Activated naive CD4-positive, alpha-beta T cell treated with anti-CD3 and anti-CD28 coated beads, Interleukin-2, amount 50 U/mL, for 24 hours (primary cell): ENCODE results near the gene JOSD1.
A peak's percentile ranks its signal among the peaks of the same experiment; 100 is the strongest.

Experiments used
- H3K27ac Mint-ChIP-seq: one replicate; pipeline ENCODE4 v1.8.0; 2021; ENCODE audit warnings: mild to moderate bottlenecking, mixed read lengths
- H3K27me3 Mint-ChIP-seq: one replicate; pipeline ENCODE4 v1.8.0; 2021; ENCODE audit warnings: mixed read lengths
- H3K36me3 Mint-ChIP-seq: one replicate; pipeline ENCODE4 v1.8.0; 2021; ENCODE audit warnings: mixed read lengths
- H3K4me1 Mint-ChIP-seq: one replicate; pipeline ENCODE4 v1.8.0; 2021; ENCODE audit warnings: mixed read lengths
- H3K4me3 Mint-ChIP-seq: one replicate; pipeline ENCODE4 v1.8.0; 2021; ENCODE audit warnings: mild to moderate bottlenecking, mixed read lengths
- H3K9me3 Mint-ChIP-seq: one replicate; pipeline ENCODE4 v1.8.0; 2021; ENCODE audit warnings: mixed read lengths

Gene JOSD1

DNA sequence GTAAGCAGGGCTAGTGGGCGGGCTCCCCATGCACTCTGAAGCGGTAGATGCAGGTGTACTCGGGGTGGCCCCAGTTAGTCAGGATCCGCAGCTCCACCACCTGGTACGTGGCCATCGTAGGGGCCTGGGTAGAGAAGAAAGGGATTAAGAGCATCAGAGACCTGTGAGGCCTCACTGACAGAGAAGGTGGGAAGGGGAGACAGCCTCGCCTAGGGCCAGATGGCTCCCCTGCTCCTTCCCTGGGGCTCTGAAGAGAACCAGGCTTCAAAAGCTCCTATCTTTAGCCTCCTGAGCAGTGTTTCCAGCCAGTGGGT lies 35.5 kb upstream of the JOSD1 start:
- Mint-ChIP-seq H3K4me3 (no peak overlapping the region), H3K27me3 (no peaks in the 10 kb centered on the region), H3K4me1 (peaks cover 46% of the 10 kb centered on the region), H3K27ac (peak overlapping the region; percentile 72), H3K36me3 (peaks cover 3% of the 10 kb centered on the region), H3K9me3 (no peaks in the 10 kb centered on the region)

DNA sequence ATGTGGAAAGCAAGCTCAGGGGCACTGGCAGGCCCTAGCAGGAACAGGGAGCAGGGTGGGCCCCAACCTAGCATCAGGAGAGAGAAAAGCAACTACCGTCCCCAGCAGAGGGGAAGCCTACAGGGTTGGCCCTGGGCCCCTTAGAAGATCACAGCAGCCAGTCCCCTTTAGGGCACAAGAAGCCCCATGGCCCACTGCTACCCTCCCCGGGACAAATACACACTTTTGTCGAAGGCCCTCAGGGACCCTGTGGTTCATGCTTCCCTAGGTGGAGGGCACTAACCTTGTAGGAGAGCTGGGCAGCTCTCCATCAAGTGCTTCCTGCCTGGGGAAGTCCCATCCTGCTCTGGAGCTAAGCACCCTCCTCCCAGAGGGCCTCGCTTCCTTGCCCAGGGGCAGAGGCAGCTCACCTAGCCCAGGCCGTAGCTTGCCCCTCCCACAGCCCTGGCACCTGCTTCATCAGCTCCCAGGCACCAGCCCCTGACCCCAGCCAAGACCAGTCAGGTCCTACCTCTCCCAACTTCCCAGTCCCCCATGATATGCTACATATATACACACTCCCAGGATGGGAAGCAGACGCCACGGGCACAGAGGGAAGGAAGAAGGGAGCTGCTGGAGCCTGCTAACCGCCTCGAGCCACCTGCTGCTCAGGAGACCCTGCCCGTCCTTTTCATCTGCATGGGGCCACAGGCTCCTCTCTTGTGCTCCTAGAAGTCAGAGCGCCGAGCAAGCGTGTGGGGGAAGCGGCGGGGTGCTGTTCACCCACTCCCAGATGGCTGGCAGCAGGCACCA lies 34.9 kb upstream of the JOSD1 start:
- Mint-ChIP-seq H3K9me3 (no peaks in the 10 kb centered on the region), H3K27me3 (no peaks in the 10 kb centered on the region), H3K4me1 (peaks cover 41% of the 10 kb centered on the region), H3K27ac (peak overlapping the region; percentile 55), H3K36me3 (peaks cover 3% of the 10 kb centered on the region), H3K4me3 (no peak overlapping the region)

DNA sequence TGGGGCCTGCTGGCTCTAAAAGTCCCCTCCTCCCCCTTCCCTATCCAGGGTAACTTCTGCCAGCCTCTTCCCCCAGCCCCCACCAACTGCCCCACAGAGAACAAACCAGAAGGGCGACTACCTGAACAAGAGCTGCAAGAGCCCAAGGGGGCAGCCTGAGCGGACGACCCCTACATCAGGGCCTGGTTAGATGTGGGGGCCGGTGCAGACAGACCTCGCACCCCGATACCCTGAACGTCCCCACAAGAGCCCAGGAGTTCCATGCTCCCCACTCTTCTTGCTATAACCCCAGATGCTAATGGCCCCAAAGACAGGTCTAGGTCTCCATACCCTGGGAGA lies 34.4 kb upstream of the JOSD1 start:
- peaks cover 3% of the 10 kb centered on the region for H3K36me3 Mint-ChIP-seq
- H3K4me3 Mint-ChIP-seq, result no peak overlapping the region
- peaks cover 41% of the 10 kb centered on the region for H3K4me1 Mint-ChIP-seq
- H3K9me3 Mint-ChIP-seq, result no peaks in the 10 kb centered on the region
- H3K27ac Mint-ChIP-seq, result peak overlapping the region; percentile 43
- H3K27me3 Mint-ChIP-seq, result no peaks in the 10 kb centered on the region

DNA sequence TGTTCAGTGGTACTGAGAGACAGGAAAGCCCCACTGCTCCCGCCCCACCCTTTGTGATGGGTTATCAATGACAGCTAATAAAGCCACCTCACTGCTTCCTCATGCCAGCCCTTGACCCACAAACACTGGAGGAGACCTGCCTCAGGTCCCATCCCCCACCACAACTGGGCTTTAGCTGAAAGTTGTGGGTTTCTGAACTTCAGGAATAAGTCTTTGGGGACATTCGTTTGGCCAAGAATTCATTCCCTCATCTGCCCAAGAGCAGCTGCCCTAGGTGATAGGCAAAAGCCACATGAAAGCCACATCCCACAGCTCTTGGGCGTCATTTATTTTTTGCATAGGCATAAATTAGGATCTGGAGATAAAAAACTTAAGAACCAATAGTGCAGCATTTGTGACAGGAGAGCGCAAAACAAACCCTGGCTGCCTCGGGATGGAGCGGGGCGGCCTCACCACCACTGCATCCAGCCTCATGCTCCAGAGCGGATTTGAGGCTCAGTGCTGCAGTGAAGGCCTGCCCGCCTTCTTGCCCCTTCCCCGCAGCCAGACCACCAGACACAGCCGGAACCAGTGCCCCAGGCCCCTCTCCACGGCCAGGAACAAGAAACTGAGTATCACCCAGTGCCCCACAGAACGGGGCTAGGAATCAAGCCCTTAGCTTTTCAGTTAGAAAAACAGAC lies 33.8 kb upstream of the JOSD1 start:
- Mint-ChIP-seq H3K4me3 (no peak overlapping the region), H3K36me3 (peaks cover 3% of the 10 kb centered on the region), H3K4me1 (peaks cover 35% of the 10 kb centered on the region)

DNA sequence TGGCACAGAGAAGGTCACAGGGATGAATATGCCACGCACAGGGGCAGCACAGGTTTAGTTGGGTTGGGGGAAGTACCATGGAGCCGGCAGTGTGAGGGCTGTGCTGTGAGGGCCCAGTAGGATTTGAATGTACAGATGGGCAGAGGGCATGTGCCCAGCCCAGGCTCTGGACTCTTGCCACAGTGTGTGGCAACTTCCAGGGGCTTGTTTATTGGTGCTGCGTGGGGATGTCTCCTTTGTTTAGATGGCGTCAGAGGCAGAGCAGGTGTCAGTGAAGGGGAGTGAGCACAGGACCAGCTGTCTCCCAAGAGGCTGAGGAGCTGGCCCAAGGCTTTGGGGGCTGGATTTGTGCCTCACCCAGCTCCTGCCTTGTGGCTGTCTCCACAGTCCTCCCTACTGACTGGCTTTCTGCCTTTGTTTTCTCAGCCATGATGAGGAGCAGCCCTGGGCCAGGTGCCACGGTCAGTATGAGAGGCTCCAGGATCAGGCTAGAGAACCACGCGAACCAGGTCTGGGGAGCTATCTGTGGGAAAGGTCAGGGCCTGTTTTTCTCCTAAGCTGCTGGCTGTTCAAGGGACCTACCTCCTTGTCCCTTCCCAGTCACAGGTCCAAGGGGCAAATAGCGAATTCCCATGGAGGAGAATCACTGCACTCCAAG lies 33.1 kb upstream of the JOSD1 start:
- Mint-ChIP-seq H3K36me3 (peaks cover 3% of the 10 kb centered on the region), H3K4me1 (peaks cover 35% of the 10 kb centered on the region)

More for the DNA sequence above, 33.8 kb upstream of the JOSD1 start:
- Mint-ChIP-seq H3K27me3 (no peaks in the 10 kb centered on the region), H3K9me3 (no peaks in the 10 kb centered on the region), H3K27ac (peak overlapping the region; percentile 65)

DNA sequence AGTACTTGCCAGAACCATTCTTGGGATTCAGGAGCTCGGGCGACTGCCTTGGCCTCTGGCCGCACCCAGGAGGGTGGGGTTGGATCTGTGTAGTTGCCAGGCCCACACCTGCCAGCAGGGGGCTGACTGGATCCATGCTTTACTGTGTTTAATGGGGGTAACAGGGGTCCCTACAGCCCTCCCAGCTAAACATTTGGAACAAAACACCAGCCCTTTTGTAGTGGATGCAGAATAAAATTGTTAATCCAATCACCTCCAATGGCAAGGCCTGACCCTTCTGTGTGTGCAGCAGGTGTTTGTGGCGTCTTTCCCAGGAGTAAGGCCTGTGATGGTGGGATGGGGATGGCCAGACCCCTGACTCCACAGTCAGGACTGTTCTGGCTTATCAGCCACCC lies 32.6 kb upstream of the JOSD1 start:
- Mint-ChIP-seq H3K4me1 (peaks cover 33% of the 10 kb centered on the region), H3K4me3 (no peak overlapping the region), H3K36me3 (peaks cover 3% of the 10 kb centered on the region), H3K27me3 (no peaks in the 10 kb centered on the region), H3K27ac (peak overlapping the region; percentile 68), H3K9me3 (no peaks in the 10 kb centered on the region)

More for the DNA sequence above, 33.1 kb upstream of the JOSD1 start:
- no peak overlapping the region for H3K4me3 Mint-ChIP-seq
- H3K27ac Mint-ChIP-seq, result peak overlapping the region; percentile 68
- no peaks in the 10 kb centered on the region for H3K27me3 Mint-ChIP-seq
- no peaks in the 10 kb centered on the region for H3K9me3 Mint-ChIP-seq

DNA sequence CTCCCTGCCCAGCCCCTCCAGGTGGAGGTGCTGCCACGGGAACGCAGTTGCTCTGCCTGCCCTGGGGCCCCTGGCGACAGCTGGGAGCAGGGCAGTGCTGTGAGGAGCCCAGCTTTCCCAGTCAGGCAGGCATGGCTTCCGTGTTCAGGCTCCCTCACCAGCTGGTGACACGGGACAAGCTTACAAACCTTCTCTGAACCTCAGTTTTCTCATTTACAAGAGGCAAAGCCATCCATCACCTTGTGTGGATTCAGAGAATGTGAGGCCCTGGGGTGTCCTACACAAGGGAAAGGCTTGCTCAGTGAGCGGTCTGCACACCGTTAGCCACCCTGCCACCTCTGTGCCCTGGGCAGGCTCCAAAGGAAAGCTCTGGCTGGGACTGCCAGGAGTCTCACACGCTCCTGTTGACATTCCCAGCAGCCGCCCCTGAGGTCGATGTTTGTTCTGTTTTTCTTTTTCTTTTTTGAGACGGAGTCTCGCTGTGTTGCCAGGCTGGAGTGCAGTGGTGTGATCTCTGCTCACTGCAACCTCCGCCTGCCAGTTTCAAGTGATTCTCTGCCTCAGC lies 31.6 kb upstream of the JOSD1 start:
- no peak overlapping the region for H3K4me3 Mint-ChIP-seq
- H3K36me3 Mint-ChIP-seq, result peaks cover 2% of the 10 kb centered on the region
- H3K9me3 Mint-ChIP-seq, result no peaks in the 10 kb centered on the region
- H3K27me3 Mint-ChIP-seq, result no peaks in the 10 kb centered on the region
- H3K27ac Mint-ChIP-seq, result no peak overlapping the region
- H3K4me1 Mint-ChIP-seq, result peaks cover 23% of the 10 kb centered on the region

DNA sequence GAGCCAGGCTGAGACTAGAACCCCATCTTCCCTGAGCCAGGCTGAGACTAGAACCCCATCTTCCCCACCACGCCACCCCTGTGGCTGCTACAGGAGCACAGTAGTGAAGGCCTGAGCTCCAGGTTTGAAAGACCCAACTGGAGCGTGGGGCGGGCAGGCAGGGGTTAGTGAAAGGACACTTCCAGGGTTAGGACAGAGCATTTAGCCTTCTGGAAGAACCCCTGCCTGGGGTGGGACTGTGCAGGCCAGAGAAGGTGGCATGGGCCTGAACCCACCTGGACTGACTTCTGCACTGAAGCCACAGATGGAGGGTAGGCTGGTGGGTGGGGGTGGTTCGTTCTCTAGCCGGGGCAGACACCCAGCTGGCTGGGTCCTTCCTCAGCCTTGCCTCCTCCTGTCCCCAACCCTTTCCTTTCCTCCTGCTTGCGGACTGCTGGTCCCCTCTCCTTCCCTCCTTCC lies 31.0 kb upstream of the JOSD1 start:
- Mint-ChIP-seq H3K36me3 (peaks cover 1% of the 10 kb centered on the region), H3K27ac (no peak overlapping the region)

DNA sequence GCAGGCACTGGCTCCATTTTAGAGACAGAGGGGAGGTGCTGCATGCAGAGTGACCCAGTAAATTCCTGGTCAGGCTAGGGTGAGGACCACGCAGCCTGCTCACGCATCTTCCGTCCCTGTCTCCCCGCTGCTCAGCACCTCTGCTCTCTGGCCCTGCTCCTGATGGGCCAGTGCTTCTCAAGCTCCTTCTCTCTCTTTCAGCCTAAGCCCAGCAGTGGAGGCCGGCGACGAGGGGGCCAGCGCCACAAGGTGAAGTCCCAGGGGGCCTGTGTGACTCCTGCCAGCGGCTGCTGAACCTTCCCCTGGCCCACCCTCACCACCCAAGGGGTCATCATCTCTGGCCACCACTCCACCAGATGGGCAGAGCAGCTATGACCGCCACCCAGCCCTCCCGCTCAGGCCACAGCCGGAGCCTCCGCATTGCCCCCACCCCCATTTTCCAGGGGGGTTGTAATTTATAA lies 29.7 kb upstream of the JOSD1 start:
- Mint-ChIP-seq H3K27ac (peak overlapping the region; percentile 89), H3K9me3 (no peaks in the 10 kb centered on the region), H3K27me3 (no peaks in the 10 kb centered on the region), H3K4me1 (peaks cover 14% of the 10 kb centered on the region), H3K36me3 (peaks cover 3% of the 10 kb centered on the region), H3K4me3 (no peak overlapping the region)

More for the DNA sequence above, 31.0 kb upstream of the JOSD1 start:
- H3K27me3 Mint-ChIP-seq, result no peaks in the 10 kb centered on the region
- H3K4me1 Mint-ChIP-seq, result peaks cover 18% of the 10 kb centered on the region
- H3K9me3 Mint-ChIP-seq, result no peaks in the 10 kb centered on the region
- no peak overlapping the region for H3K4me3 Mint-ChIP-seq

DNA sequence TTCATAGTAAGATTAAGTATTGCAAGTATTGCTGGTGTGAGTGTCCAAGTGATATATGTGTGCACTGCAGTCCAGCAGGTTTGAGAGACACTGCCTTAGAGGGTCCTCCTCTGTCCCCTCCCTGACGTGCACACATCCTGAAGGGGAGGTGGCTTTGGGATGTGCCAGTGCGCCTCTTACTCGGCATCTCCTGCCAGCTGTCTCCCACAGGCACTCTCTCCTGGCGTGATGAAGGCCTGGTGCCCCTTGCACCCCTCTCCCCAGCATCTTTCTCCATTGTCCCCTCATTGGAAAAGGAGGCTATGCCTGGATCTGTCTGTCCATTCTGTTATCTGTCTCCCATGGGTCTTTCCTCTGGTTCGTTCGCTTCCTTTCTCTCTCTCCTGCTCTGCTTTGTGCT lies 29.2 kb upstream of the JOSD1 start:
- Mint-ChIP-seq H3K27ac (peak overlapping the region; percentile 89), H3K36me3 (peaks cover 8% of the 10 kb centered on the region), H3K4me3 (no peak overlapping the region)

DNA sequence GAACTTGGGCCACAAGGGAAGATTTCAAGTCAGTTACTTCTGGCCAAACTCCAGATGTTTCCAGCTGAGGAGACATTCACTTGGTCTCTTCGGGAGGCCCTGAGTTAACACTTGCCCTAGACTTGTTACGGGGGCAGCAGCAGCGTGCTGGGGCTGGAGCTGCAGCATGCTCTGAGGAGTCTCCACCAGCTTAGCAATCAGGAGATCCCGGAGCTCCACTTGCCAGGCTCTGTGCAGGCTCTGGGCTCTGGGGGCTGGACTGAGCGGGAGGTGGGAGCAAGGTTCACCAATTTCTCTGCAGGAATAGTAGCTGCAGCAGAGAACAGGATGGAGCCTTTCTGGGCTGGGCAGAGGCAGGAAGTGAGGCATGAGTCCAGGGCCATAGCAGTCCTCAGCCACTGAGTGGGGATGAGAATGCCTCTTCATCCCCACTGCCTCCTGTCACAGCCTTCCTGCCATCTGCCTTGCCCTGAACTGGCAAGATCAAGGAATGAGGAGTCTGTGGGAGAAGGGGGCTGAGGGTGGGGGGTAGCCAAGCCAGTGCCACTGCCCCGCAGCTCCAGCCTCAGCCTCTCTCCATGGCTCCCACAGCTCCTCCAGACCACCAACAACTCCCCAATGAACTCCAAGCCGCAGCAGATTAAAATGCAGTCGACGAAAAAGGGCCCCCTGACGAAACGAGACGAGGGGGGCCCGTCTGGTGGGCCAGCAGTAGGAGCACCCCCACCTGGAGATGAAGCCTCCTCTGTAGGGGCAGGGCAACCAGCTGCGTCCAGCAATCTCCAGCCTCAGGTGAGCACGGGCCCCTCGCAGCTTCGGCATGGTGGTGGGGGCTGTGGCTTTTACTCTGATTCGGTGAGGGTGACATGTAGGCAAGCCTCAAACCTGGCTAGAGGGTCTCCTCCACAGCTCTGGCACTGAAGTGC lies 28.4 kb upstream of the JOSD1 start:
- Mint-ChIP-seq H3K36me3 (peaks cover 9% of the 10 kb centered on the region), H3K27ac (no peak overlapping the region), H3K4me3 (no peak overlapping the region), H3K27me3 (no peaks in the 10 kb centered on the region), H3K4me1 (peaks cover 18% of the 10 kb centered on the region), H3K9me3 (no peaks in the 10 kb centered on the region)

More for the DNA sequence above, 29.2 kb upstream of the JOSD1 start:
- peaks cover 19% of the 10 kb centered on the region for H3K4me1 Mint-ChIP-seq
- H3K9me3 Mint-ChIP-seq, result no peaks in the 10 kb centered on the region
- no peaks in the 10 kb centered on the region for H3K27me3 Mint-ChIP-seq

DNA sequence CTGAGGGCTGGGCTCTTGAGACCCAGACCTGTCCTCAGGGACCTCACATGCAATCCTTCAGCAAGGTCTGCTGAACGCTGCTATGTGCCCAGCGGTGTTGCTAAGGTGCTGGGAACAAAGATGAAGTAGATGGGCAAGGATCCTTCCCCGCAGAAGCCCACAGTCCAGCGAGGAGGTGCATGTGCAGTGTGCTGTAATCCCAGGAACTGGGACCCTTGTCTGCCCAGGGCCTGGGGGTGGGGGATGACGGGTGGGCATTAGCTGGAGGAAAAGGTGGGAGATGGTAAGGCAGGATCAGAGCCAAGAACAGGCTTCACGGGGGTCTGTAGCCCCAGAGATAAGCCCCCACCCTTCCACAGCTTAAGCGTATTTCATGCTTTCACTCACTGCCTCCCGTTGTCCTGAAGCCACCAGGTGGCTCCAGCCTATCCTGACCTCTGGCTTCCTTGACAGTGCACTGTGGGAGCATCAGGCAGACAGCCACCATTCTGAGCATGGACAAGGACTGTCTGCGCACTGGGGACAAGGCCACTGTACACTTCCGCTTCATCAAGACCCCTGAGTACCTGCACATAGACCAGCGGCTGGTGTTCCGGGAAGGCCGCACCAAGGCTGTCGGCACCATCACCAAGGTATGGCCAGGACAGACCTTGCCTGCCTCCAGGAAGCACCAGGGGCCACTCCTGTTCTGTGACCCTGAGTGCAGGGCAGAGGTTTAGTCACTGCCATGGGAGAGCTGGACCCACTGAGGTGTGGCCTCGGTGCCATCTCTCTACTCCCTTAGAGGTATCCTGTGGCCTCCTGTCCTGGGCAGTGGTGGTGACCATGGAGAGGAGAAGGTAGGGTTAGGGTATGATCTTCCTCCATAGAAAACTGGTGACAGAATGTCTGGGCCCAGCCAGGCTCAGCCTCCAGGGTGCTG lies 27.0 kb upstream of the JOSD1 start:
- peaks cover 10% of the 10 kb centered on the region for H3K36me3 Mint-ChIP-seq
- H3K9me3 Mint-ChIP-seq, result no peaks in the 10 kb centered on the region
- H3K27me3 Mint-ChIP-seq, result no peaks in the 10 kb centered on the region
- no peak overlapping the region for H3K27ac Mint-ChIP-seq
- H3K4me1 Mint-ChIP-seq, result peaks cover 13% of the 10 kb centered on the region
- no peak overlapping the region for H3K4me3 Mint-ChIP-seq

DNA sequence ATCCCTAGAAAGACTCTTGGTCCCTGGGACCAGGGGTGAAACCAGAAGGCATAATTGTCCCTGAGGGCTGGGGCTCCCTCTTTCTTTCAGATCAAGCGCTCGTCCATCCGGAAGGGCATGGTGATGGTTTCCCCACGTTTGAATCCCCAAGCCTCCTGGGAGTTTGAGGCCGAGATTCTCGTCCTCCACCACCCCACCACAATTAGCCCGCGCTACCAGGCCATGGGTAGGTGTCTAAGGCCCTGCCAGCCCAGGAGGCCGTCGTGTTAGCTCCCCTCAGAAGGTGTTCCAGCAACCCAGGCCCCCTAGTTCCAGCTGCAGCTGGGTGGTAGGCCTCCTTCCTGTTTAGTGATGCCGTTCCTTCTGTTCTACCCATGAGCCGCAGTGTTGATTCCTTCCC lies 26.4 kb upstream of the JOSD1 start:
- peaks cover 10% of the 10 kb centered on the region for H3K36me3 Mint-ChIP-seq
- H3K27ac Mint-ChIP-seq, result peak overlapping the region; percentile 30
- H3K27me3 Mint-ChIP-seq, result no peaks in the 10 kb centered on the region
- H3K4me3 Mint-ChIP-seq, result no peak overlapping the region
- H3K4me1 Mint-ChIP-seq, result peaks cover 12% of the 10 kb centered on the region
- no peaks in the 10 kb centered on the region for H3K9me3 Mint-ChIP-seq
